HTR-8/SVneo (cell line): ENCODE data around the gene ISG15.
"Not testable (repeated sequence)": the region's sequence is repeated elsewhere in the genome, so short reads cannot be mapped to it uniquely, and the experiment has no call there.

Source experiments
- DNase-seq: peaks from one replicate; pipeline ENCODE4 v3.0.0; 2011; ENCODE audit warnings: low spot score, mixed read lengths; ENCODE audit not compliant: insufficient read length
- FAIRE-seq: peaks from 2 replicates; lab custom pipeline; 2011; peaks lifted over from hg19 to GRCh38; lab: Jason Lieb, UNC

Gene ISG15

DNA sequence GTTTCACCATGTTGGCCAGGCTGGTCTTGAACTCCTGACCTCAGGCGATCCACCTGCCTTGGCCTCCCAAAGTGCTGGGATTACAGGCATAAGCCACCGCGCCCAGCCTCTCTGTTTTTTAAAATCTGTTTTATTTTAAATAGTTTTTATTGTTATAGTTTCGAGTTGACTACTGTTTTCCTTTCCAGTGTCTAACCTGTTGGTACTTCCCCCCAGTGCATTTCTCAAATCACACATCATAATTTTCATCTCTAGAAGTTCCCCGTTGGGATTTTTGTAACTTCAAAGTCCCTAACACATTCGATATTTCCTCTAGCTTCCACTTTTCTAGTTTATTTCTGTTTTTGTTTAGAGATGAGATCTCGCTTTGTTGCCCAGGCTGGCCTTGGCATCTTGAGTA is 20.9 kb upstream of the ISG15 start:
- DNase-seq, result no peak
- FAIRE-seq, result no peak

DNA sequence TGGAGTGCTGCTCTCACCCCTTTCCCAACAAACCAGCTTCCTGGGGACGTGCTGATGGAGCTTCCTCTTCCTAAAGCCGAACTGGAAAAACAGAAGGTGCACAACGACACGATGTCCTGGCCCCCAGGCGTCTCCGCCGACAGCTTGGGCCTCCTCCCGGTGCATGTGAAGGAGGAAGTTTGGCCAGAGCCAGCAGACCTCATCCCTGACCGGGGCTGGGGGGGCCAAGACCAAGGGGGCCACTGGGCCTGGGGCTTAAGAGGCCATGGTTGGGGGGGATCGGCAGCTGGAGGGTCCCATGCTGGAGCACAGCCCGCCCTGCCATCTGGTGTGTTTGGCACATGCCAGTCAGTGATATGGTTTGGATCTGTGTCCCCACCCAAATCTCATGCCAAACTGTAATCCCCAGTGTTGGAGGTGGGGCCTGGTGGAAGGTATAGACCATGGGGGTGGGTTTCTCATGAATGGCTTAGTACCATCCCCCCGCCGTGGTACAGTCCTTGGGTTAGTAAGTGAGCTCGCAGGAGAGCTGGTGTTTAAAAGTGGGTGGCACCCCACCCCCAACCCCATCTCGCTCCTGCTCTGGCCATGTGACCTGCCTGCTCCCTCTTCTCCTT is 19.8 kb upstream of the ISG15 start:
- FAIRE-seq (no peak), DNase-seq (no peak)

DNA sequence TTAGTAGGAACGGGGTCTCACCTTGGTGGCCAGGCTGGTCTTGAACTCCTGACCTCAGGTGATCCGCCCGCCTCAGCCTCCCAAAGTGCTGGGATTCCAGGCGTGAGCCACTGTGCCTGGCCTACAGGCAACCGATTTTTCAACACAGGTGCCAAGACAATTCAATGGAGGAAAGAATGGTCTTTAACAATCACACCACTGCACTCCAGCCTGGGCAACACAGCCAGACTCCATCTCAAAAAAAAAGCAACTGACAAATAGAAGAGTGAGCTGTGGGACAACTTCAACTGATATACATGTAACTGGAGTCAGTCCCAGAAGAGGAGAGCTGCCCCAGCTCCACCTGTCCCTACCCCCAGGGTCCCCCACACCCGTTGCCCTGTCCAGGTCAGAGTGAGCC is 18.8 kb upstream of the ISG15 start:
- not testable (repeated sequence) for FAIRE-seq, DNase-seq

DNA sequence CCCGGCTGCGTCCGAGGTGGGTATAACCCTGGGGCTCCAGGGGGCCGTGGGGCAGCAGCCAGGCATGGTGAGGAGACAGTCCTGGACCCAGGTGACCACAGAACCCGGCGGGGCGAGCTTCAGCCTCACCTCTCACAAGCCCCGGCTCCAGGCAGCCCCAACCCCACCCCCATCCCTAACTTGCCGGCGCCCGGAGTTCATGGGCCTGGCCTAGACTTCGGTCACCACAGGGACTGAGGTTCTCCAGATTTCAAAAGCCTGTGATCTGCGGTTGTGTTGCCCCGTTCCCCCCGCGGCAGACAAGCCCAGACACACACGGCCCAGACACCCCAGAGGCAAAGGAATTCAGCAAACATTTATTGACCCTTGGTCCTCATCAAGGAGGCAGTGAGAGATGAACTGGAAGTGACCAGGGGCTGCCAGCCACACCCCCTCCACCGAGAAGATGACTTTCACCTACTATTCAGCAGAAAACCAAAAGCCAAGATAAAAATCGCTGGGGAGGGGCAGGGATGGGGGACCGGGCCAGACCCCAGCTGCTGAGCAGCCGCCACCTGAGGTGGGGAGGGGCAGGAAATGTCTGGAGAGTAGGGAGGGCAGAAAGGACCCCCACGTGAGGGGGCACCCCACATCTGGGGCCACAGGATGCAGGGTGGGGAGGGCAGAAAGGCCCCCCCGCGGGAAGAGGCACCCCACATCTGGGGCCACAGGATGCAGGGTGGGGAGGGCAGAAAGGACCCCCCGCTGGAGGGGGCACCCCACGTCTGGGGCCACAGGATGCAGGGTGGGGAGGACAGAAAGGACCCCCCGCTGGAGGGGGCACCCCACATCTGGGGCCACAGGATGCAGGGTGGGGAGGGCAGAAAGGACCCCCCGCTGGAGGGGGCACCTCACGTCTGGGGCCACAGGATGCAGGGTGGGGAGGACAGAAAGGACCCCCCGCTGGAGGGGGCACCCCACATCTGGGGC is 17.3 kb upstream of the ISG15 start:
- DNase-seq (no peak), FAIRE-seq (no peak)

DNA sequence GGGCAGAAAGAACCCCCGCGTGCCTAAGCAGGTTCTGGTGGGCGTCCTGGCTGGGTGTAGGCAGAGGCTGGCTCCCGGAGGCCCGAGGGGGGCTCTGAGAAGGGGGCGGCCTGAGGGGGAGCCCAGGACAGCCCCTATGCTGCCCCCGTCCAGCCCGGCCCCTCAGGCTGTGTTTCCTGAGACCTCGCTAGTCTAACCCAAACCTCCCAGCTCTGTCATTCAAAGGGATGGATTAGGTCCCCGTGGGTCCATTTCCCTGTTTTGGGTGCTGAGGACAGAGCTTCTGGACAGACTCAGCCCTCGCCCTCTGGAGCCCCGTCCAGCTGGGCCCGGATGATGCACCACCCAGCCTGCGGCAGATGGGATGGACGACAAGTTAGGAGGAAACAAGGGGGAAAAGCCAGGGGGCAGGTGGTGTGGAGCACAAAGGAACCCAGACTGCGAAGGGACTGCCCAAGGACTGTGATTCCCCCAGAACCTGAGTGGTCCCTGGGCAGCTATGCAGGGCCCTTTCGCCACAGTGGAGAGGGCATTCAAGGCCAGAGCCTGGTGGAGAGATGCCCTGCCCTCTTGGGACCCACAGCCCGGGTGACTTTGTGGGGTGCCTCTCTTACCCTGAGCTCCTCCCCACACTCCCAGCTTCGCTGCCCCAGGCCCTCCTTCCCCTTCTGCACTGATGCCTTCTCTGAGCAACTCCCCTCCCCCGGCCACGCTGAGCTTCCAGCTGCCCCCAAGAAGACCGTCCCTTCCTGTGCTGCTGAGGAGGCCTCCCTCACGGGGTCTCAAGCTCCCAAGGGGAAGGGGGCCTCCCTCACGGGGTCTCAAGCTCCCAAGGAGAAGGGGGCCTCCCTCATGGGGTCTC is 16.2 kb upstream of the ISG15 start:
- no peak for FAIRE-seq
- no peak for DNase-seq

DNA sequence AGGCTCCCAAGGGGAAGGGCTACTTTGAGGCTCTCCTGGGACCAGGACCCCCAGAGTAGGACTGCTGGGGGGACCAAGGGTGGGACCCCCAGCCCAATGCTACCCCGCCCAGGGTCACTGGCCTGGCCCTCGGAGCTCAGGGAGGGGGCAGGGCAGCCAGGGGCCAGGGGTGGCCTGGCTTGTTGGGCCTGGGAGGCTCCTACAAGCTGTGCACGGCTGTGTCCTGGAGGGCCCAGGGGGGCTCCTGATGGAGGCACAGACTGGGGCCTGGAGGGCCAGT is 15.6 kb upstream of the ISG15 start:
- FAIRE-seq, result no peak
- no peak for DNase-seq

DNA sequence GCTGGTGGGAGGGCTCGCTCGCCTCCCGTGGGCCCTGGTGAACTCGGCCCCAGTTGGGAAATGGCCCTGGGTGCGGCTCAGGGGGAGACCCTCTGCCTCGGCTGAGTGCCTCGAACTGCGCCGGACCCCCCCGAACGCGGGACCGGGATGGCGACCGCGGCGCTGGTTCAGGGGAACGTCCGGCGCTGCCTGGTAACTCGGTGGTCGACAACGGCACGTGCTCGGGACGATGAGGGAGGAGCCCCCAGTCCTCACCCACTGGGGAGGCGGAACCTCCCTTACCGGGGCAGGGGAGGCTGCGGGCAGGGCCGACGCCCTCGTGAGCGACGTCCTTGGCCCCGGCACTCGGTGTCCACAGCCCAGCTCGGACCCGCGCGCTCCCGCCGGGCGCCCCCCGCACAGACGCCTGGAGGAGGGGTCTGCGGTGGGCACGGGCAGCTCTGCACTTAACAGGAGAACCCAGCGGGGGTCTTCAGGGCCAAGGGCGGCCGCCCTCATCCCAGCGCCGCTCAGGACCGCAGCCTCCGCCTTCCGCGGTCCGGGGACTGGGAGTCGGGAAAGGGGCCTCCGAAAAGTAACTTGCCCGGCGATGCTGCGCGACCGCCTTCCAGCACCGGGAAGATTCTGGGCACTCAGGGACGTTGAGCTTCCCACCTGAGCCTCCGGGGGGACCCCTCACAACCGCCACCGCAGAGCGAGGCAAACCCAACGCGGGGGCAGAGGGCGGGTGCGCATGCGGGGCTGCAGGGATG is 15.1 kb upstream of the ISG15 start:
- no peak for DNase-seq
- FAIRE-seq, result no peak

DNA sequence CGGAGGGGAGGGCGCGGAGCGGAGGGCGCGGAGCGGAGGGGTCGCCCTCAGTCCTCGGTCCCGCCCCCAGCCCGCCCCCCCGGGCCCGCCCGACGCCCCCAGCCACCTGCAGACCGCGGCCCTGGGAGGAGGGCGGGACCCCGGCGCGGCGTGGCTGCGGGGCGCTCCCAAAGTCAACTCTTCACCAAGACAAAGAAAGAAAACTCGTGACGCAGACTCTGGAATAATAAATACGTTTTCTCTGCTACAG is 14.6 kb upstream of the ISG15 start:
- FAIRE-seq (no peak), DNase-seq (no peak)

DNA sequence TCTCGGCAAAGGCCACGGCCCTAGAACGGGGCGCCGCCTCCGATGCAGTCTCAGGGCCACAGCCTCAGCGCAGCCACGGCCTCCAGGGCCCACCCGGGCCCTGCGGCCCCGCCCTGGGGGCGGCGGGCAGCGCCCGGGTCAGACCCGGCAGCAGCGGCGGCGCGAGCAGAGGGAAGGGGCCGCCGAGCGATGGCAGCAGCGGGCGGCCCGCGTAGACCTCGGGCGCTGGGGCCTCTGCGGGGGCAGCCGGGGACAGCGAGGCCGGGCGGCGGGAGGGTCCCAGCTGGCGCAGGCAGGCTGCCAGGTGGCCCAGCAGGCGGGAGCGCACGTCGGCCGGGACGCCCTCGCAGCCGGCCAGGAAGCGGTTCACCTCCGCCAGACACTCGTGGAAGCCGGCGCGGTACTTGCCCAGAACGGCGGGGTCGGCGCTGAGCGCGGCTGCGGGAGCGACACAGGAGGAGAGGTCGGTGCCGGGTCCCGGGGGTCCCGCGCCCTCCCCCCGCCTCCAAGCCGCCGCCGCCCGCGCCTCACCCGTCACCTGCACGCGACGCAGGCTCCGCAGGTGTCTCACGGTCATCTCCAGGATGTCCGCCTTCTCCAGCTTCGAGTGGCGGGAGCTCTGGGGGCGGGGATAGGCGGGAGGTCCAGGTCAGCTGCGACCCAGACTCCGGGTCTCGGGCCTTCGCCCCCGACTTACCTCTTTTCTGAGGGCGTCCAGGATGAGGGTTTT is 14.1 kb upstream of the ISG15 start:
- FAIRE-seq, result no peak
- DNase-seq, result no peak

DNA sequence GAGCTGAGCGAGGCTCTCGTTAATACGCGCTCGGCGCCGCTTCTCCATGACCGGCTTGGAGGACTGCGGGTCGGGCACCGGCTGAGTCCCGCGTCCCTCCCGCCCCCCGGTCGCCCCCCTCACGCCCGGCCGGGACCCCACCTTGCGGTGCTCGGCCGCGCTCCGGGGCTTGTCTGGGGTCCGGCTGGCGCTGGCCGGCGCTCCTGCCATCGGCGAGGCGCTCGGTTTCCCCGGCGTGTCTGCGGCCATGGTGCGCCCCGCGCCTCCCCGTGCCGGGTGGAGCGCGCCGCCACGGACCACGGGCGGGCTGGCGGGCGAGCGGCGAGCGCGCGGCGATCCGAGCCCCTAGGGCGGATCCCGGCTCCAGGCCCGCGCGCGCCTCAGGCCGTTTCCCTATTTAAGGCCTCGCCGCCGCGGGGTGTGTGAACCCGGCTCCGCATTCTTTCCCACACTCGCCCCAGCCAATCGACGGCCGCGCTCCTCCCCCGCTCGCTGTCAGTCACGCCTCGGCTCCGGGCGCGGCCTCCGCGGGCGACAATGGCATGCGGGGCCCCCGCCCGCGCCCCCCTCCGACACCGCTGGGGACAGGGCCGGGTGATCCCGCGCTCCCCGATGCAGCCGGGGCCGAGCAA is 13.5 kb upstream of the ISG15 start, which contains the start of gene HES4:
Gene HES4, minus strand, starts transcription at position 373 of the 632 bp plus-strand sequence. Its CDS starts 124 bp downstream, at position 249.
- FAIRE-seq, result peak; percentile 88
- peak; percentile 81 for DNase-seq

DNA sequence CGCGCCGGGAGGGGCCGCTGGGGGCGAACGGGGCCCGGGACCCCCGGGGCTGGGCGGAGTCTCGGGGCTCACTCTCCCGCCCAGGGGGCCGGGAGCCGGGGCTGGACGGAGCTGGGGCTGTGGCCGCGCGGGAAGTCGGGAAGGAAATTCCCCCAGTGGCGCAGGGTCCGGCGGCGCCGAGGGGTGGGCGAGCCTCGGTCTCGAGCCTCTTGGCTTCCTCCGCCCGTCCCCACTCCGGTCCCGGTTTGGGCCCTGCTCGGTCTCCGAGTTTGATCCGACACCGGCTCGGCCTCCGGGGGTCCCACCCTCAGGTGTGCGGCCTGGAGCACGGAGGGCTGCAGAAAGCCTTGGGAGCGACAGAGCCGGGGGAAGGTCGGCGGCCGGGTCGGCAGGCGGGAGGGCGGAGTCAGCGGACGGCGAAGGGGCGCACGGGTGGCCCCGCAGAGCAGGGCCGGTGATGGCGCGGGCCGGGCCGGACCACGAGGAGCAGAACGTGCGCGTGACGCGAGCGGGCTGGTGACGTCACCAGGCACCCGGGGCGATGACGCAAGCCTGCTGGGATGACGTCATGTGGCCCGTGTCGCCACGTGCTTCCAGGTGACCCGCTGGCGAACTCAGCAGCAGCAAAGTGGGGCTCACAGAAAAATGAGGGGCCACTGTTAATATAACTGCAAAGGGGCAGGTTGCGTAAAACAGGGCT is 12.8 kb upstream of the ISG15 start:
- DNase-seq, result peak; percentile 82
- peak; percentile 98 for FAIRE-seq

DNA sequence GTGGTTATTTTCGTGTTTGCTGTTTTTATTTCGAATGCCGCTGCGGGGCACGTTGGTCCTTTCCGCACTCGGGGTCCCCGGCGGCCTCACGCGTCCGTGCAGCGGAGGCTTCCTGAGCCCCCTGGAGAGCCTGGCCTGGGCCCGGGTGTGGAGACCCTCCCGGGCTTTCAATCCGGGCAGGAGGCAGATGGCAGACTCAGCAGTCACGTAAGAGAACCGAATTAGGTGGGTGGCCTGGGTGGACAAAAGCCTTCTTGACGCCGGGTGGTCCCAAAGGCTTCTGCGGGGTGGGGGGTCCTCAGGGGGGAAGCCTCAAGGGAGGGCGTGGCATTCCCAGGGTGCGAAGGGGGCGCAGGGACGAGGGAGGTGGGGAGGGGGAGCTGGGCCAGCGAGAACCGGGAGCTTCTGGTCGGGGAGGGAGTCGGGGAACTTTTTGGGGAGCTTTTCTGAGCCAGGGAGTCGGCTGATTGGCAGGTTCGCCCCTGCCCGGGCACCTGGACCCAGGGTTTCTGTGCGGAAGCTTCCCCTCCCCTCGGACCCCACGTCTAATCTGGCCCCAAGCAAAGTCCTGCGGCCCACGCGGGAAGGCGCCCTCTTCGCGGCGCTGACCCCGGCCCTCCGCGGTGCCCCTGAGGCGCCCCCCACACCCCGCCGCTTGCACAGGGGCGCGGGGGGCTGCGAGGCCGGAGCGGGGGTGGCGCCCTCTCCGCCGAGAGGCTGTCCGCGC is 12.1 kb upstream of the ISG15 start:
- FAIRE-seq (no peak), DNase-seq (no peak)

DNA sequence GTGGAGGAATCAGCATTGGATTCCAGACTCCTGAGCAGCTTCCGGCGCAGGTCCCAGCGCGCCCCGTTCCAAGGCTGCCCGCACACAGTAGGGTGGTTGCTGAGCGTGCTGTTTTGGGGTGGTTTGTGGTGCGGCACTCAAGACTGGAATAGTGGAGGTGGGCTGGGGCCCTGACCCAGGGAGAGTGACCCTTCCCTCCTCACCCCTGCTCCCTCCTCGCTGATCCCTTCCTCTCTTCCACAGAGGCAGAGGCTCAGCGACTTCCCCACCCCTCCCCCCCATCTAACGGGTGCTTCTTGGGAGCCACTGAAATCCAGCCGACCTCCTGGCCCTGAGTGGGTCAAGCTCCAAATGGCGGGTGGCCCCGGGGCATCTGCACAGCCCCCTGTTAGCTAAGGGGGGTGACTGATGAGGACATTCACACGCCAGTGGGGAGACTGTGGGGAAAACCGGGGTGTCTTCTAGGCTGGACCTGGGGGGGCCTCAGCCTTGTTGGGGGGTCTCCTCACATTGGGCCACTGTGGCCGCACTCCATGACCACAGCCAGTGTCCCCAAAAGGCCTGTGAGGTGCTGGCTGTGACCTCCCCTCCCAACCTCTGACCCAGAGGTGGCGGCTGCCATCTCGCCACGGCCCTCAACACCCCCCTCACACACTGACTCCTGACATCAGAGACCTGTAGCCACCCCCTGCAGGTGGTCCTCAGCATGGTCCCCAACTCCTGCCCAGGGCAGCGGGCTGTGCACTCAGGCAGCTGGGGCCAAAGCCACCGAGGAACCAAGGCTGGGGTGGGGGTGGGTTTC is 9.5 kb upstream of the ISG15 start:
- no peak for DNase-seq

DNA sequence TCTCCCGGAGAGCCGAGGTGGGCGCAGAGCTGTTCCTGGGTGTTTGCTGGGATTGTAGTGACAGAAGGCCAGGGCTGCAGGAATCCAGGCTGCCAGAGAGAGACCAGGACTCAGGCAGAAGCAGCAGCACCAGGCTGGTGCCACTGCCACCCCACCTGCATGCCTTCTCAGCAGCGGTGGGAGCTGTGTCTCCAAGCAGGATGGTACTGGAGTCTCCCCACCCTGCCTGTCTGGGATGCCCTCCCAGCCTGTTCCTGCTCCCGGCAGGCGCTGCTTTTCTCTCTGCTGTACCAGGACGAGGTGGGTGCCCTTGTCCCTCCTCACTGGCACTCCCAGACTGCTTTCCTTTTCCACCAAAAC is 8.9 kb upstream of the ISG15 start:
- no peak for DNase-seq
- FAIRE-seq, result no peak

More for the DNA sequence above, 9.5 kb upstream of the ISG15 start:
- FAIRE-seq, result no peak

DNA sequence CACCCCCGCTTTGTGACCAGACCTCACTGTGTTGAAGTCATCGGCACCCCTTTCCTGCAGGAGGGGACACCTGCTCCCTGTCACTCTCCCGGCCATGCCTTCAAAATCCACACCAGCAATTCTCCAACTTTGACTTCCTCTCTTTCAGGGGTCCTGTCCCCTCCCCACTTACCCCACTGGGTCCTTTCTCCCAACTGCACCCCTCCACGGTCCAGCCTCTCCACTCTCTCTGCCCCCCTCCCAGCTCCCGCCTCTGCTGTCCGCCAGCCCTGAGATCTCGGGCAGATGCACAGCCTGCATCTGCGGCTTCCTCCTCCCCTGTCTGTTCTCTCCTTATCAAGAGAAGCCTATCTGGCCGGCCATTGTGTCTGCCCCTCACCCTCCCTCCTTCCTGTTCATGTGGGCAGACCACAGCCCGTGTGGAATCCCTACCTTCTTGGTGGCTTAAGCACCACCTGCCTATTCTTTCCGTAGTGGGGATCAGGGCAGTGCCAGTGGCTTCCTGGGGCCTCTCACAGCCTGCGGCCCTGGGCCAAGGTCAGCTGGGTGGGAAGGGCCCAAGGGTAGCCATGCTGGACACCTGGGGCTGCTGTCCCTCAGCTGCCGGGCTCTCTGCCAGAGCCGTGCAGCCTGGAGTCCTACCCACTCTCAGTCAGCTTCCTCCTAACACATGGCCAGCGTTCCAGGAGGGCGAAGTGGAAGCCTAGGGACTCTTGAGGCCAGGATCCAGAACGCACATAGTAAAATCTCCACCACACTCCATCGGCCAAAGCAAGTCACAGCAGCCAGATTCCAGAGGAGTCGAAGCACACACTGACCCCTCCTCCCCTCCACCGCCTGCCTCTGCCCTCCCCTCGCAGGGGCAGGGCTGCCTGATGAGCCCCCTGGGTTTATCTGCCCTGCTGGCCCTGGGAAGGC is 8.3 kb upstream of the ISG15 start:
- FAIRE-seq, result no peak

DNA sequence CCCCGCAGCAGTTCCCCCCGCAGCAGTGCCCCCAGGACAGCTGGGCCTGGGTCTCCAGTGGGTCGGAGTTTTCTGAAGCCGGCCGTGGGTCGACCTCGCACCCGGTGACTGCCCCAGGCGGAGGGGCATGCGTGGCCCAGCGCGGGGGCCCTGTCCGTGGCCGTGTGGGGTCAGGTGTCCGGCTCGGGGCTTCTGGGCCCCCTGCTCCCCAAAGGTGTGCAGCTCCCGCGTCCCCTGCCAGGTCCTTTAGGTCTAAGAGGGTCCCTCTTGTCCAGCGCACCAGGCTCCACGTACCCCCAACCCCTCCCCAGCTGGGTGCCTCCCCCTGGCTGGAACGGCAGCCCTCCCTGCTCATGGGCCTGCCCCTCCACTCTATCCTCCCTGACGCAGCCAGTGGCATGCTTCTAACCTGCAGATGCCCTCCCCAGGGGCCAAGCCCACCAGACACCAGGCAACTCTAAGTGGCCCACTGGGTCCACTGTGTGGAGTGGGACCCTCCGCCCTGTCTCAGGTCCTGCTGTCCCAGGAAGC is 7.5 kb upstream of the ISG15 start:
- no peak for FAIRE-seq

More for the DNA sequence above, 8.3 kb upstream of the ISG15 start:
- no peak for DNase-seq

More for the DNA sequence above, 7.5 kb upstream of the ISG15 start:
- DNase-seq, result no peak
